ENCODE results near the gene ARFIP2.

DNA sequence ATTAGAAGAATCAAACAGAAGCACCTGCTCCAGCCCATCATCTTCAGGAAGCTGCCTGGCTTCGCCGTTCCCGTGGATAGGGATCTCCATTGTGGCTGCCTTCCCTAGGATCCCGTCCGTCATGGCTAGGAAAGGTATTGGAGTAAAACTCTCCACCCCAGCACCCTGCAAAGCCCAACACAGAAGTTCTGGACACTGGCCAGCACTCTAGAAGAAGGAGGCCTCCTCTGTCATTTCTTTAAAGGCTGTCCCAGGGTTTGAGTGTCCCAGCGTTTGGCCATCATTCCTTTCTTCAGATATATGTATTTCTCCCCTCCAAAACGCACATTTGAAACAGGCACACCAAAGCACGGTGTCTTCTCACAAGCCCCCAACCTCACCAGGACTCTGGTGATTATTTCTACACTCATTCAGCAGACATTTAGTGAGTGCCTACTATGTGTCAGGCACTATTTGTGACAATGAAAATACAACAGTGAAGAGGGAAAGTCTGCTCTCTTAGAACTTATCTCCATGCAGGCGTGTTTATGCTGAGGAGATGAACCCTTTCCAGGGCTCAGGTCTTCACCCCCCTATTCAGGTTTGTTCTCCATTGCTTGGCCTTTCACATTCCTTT, 724 bp downstream of the ARFIP2 start:
- TF ChIP-seq POLR2AphosphoS5 (IDR thresholded peaks at IDR 0.05; ENCODE audit: low read depth, low read length) (no peak), TAF1 (IDR thresholded peaks at IDR 0.05; ENCODE audit: low read depth, low read length) (no peak), POLR2A (IDR thresholded peaks at IDR 0.05; ENCODE audit: low read depth, low read length) (no peak), POU2F2 (IDR thresholded peaks at IDR 0.05; ENCODE audit: low read depth, low read length) (no peak), SPI1 (IDR thresholded peaks at IDR 0.05; ENCODE audit: low read depth, low read length) (no peak)
